ENCODE measurements around the gene NTSR1. TPM values are rescaled to one million over a fixed set of nuclear protein-coding genes. Genes with fewer than 3 reads are reported as not detected.

The NTSR1 gene
- total and polyA plus RNA-seq, 2 of the 8 experiments (the other 6 are each of a cell fraction or from before 2014, with no cell fraction given) = 0.53 to 0.89 TPM

DNA sequence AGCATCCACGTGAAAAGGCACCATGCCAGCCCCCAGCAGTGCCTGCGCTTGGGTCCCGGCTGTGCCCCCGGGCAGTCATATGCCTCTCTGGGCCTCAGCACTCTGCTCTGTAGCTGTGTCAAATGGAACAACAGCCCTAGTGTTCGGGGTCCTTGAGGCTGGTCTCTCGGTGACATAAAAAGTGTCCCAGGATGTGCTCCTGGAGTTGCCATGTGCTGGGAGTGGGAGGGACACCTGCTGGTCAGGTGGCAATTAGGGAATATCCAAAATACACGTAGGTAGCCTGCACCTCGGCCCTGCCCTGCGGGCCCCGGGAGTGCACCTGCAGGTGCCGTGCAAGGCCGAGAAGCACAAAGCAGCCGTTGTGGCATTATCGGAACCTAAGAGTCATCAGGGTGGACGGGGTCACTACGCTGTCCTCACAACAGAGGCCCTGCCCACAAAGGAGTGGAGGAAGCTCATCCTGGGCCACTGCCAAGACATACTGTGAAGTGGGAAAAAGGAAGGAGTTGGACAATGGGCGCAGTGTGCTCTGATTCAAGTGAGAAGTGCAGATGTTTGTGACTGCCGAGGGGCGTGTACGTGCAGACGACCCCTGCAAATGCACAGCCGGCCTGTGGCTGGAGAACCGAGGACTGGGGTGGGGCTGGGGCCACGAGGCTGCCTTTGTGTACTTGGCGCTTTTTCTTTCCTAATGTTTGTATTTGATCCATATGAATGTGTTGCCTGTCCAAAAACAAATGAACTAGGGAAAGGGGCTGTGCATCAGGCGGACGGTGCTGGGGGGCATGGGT, 41.7 kb upstream of the NTSR1 start (continued):
- no peak for TF ChIP-seq SIX5 (IDR thresholded peaks at IDR 0.05; ENCODE audit: low read depth, low read length)
- no peak for TF ChIP-seq KDM5A (IDR thresholded peaks at IDR 0.05; ENCODE audit: low read length)
- no peak for TF ChIP-seq BCL11A (IDR thresholded peaks at IDR 0.05; ENCODE audit: low read depth in 2 of 2, low read length in 2 of 2)
- no peak for TF ChIP-seq FOSL1 (IDR thresholded peaks at IDR 0.05; ENCODE audit: insufficient read depth, low read depth, low read length)
